Urinary bladder (tissue), 4 donors: ENCODE results near the gene ARMC2. TPM values are rescaled to one million over a fixed set of nuclear protein-coding genes. Genes with fewer than 3 reads are reported as not detected.

Source experiments
- DNase-seq: peaks from one replicate; pipeline ENCODE4 v3.0.0-alpha.2; 2015; ENCODE audit errors: extremely low spot score
- H3K27ac ChIP-seq: one replicate; pipeline ENCODE4 v1.5.1; 2013; ENCODE audit warnings: low read depth, mild to moderate bottlenecking, moderate library complexity
- H3K36me3 ChIP-seq: one replicate; pipeline ENCODE4 v1.6.1; 2013; ENCODE audit warnings: mild to moderate bottlenecking, moderate library complexity; ENCODE audit not compliant: insufficient read depth
- H3K4me1 ChIP-seq: one replicate; pipeline ENCODE4 v1.6.1; 2013; ENCODE audit warnings: mild to moderate bottlenecking, moderate library complexity; ENCODE audit not compliant: insufficient read depth
- H3K4me3 ChIP-seq: one replicate; pipeline ENCODE4 v1.5.1; 2013; ENCODE audit warnings: low read depth, low read length
- WGBS: extraction: QIAGEN DNeasy Blood & Tissue Kit; methylation state at CpG from one replicate; pipeline ENCODE4 v1.1.7; 2013; 5-methylcytosine and 5-hydroxymethylcytosine counted together
- polyA plus RNA-seq: library from polyadenylated mRNA; stranded (reverse); fragments of 200-250 nt; gene quantifications from one replicate; pipeline ENCODE4 v1.2.3, GENCODE V29; 2013
- total RNA-seq: library from RNA; depleted of rRNA; stranded (reverse); fragments of >200 nt; gene quantifications from one replicate; pipeline ENCODE4 v1.2.3, GENCODE V29; 2014
- donor health status: healthy with polysubstance abuse.
- donor health status: healthy.

ARMC2 gene
- total and polyA plus RNA-seq, 2 donors, result 2.4 to 7.2 TPM

GRCh38 chr6:108869876-108870275, 21.7 kb downstream of the ARMC2 start:
- H3K4me1 ChIP-seq, result no peaks in the 10 kb centered on the region
- 89% methylated on average over 2 of the region's 2 CpGs for WGBS

GRCh38 chr6:108870357-108870756, 22.1 kb downstream of the ARMC2 start:
- Histone ChIP-seq H3K27ac (no peak overlapping the region), H3K4me1 (no peaks in the 10 kb centered on the region), H3K36me3 (no peaks in the 10 kb centered on the region), H3K4me3 (no peak overlapping the region)
- DNase-seq, result no peak
- 97% methylated on average over 2 of the region's 2 CpGs for WGBS

More at GRCh38 chr6:108869876-108870275, 21.7 kb downstream of the ARMC2 start:
- no peak overlapping the region for H3K27ac ChIP-seq
- no peaks in the 10 kb centered on the region for H3K36me3 ChIP-seq
- no peak for DNase-seq
- no peak overlapping the region for H3K4me3 ChIP-seq

GRCh38 chr6:108872141-108872557, 23.9 kb downstream of the ARMC2 start:
- Histone ChIP-seq H3K36me3 (no peaks in the 10 kb centered on the region), H3K4me1 (no peaks in the 10 kb centered on the region), H3K4me3 (no peak overlapping the region), H3K27ac (no peak overlapping the region)
- 79% methylated on average over 7 of the region's 7 CpGs for WGBS
- no peak for DNase-seq

GRCh38 chr6:108872575-108872974, 24.4 kb downstream of the ARMC2 start:
- Histone ChIP-seq H3K4me1 (no peaks in the 10 kb centered on the region), H3K4me3 (no peak overlapping the region), H3K27ac (no peak overlapping the region), H3K36me3 (no peaks in the 10 kb centered on the region)
- DNase-seq, result no peak
- WGBS, result 74% methylated on average over 3 of the region's 3 CpGs

- H3K4me1 ChIP-seq, result no peaks in the 10 kb centered on the region
- no peak for DNase-seq
- 88% methylated on average over 7 of the region's 7 CpGs for WGBS
- no peaks in the 10 kb centered on the region for H3K36me3 ChIP-seq
- no peak overlapping the region for H3K4me3 ChIP-seq
- no peak overlapping the region for H3K27ac ChIP-seq
These were observed 25.0 kb downstream of the ARMC2 start for GRCh38 chr6:108873251-108873650.

GRCh38 chr6:108873971-108874370, 25.7 kb downstream of the ARMC2 start:
- WGBS, result 91% methylated on average over 6 of the region's 6 CpGs
- no peak overlapping the region for H3K4me3 ChIP-seq
- no peak overlapping the region for H3K27ac ChIP-seq
- H3K36me3 ChIP-seq, result no peaks in the 10 kb centered on the region
- H3K4me1 ChIP-seq, result no peaks in the 10 kb centered on the region
- DNase-seq, result no peak

GRCh38 chr6:108874470-108875160, 26.4 kb downstream of the ARMC2 start:
- Histone ChIP-seq H3K4me1 (no peaks in the 10 kb centered on the region), H3K4me3 (no peak overlapping the region), H3K36me3 (no peaks in the 10 kb centered on the region), H3K27ac (peak overlapping the region; percentile 28)
- WGBS, result 79% methylated on average over 5 of the region's 5 CpGs
- no peak for DNase-seq

GRCh38 chr6:108875161-108875555, 26.9 kb downstream of the ARMC2 start:
- H3K4me3 ChIP-seq, result no peak overlapping the region
- no peak for DNase-seq
- H3K36me3 ChIP-seq, result peaks cover 1% of the 10 kb centered on the region
- peak overlapping the region; percentile 45 for H3K27ac ChIP-seq
- H3K4me1 ChIP-seq, result no peaks in the 10 kb centered on the region

GRCh38 chr6:108877046-108877751, 29.0 kb downstream of the ARMC2 start:
- peaks cover 2% of the 10 kb centered on the region for H3K36me3 ChIP-seq
- DNase-seq, result no peak
- H3K4me1 ChIP-seq, result no peaks in the 10 kb centered on the region
- H3K27ac ChIP-seq, result no peak overlapping the region
- H3K4me3 ChIP-seq, result no peak overlapping the region
- WGBS, result 45% methylated on average over 7 of the region's 7 CpGs

- H3K4me3 ChIP-seq, result no peak overlapping the region
- H3K27ac ChIP-seq, result no peak overlapping the region
- DNase-seq, result no peak
- whole genome bisulfite sequencing, result 99% methylated on average over 2 of the region's 2 CpGs
- no peaks in the 10 kb centered on the region for H3K4me1 ChIP-seq
- peaks cover 2% of the 10 kb centered on the region for H3K36me3 ChIP-seq
These were observed 30.7 kb downstream of the ARMC2 start for GRCh38 chr6:108878942-108879341.

GRCh38 chr6:108883172-108883571, 35.0 kb downstream of the ARMC2 start:
- H3K4me3 ChIP-seq, result no peak overlapping the region
- no peaks in the 10 kb centered on the region for H3K4me1 ChIP-seq
- 92% methylated on average over 1 of the region's 1 CpG for WGBS
- no peak for DNase-seq
- H3K36me3 ChIP-seq, result peaks cover 2% of the 10 kb centered on the region
- H3K27ac ChIP-seq, result no peak overlapping the region

- Histone ChIP-seq H3K4me1 (no peaks in the 10 kb centered on the region), H3K27ac (no peak overlapping the region), H3K36me3 (peaks cover 2% of the 10 kb centered on the region), H3K4me3 (no peak overlapping the region)
- no peak for DNase-seq
- WGBS, result 94% methylated on average over 9 of the region's 9 CpGs
These were observed 36.2 kb downstream of the ARMC2 start for GRCh38 chr6:108884211-108885059.

- no peaks in the 10 kb centered on the region for H3K4me1 ChIP-seq
- 92% methylated on average over 6 of the region's 6 CpGs for WGBS
- no peaks in the 10 kb centered on the region for H3K36me3 ChIP-seq
- H3K4me3 ChIP-seq, result no peak overlapping the region
- DNase-seq, result no peak
- H3K27ac ChIP-seq, result no peak overlapping the region
These were observed 39.8 kb downstream of the ARMC2 start for GRCh38 chr6:108888052-108888451.

- Histone ChIP-seq H3K27ac (no peak overlapping the region), H3K4me1 (no peaks in the 10 kb centered on the region), H3K4me3 (no peak overlapping the region), H3K36me3 (no peaks in the 10 kb centered on the region)
- 95% methylated on average over 2 of the region's 2 CpGs for WGBS
- DNase-seq, result no peak
These were observed 40.5 kb downstream of the ARMC2 start for GRCh38 chr6:108888745-108889144.
